GM23248 (cell line): ENCODE measurements around the gene CLK2.

Experiments used
- EZH2 ChIP-seq: fragments of 200-600 bp; sonication (generic); IDR thresholded peaks from 2 replicates; pipeline ENCODE4 v1.6.1; 2018; ENCODE audit warnings: antibody characterized with exemption, mild to moderate bottlenecking; ENCODE audit not compliant: insufficient read depth, poor library complexity, severe bottlenecking
- EZH2phosphoT487 ChIP-seq: fragments of 200-600 bp; sonication (generic); IDR thresholded peaks from 2 replicates; pipeline ENCODE4 v1.6.1; 2018; ENCODE audit warnings: antibody characterized with exemption, moderate library complexity, mild to moderate bottlenecking, low read depth; ENCODE audit not compliant: insufficient read depth

- TF ChIP-seq EZH2phosphoT487 (no peak), EZH2 (no peak)
These were observed 28.7 kb downstream of the CLK2 start for GRCh38 chr1:155244368-155245162.
